T1000 (cell line): ENCODE data around the gene SCRN1.

Source experiments
- DNase-seq: peaks from one replicate; lab custom pipeline; 2025; ENCODE audit warnings: mixed read lengths; lab: John Stamatoyannopoulos, UW

Gene SCRN1

GRCh38 chr7:29926741-29927140 is 62.9 kb downstream of the SCRN1 start:
- no peak for DNase-seq

- no peak for DNase-seq
Measured at GRCh38 chr7:29926216-29926615, 63.4 kb downstream of the SCRN1 start.

GRCh38 chr7:29924684-29925083 is 64.9 kb downstream of the SCRN1 start:
- no peak for DNase-seq

GRCh38 chr7:29924006-29924405 is 65.6 kb downstream of the SCRN1 start:
- DNase-seq, result no peak

- DNase-seq, result no peak
Measured at GRCh38 chr7:29922921-29923700, 66.5 kb downstream of the SCRN1 start.

- DNase-seq, result peak; percentile 14
Measured at GRCh38 chr7:29921404-29922010, 68.1 kb downstream of the SCRN1 start.

- no peak for DNase-seq
Measured at GRCh38 chr7:29920491-29920890, 69.1 kb downstream of the SCRN1 start.

- DNase-seq, result no peak
Measured at GRCh38 chr7:29919790-29920189, 69.8 kb downstream of the SCRN1 start.

- DNase-seq, result no peak
Measured at GRCh38 chr7:29918850-29919249, 70.8 kb downstream of the SCRN1 start.

GRCh38 chr7:29917641-29918040 is 72.0 kb downstream of the SCRN1 start:
- no peak for DNase-seq

GRCh38 chr7:29915481-29916215 is 74.0 kb downstream of the SCRN1 start:
- DNase-seq, result no peak

GRCh38 chr7:29914180-29914579 is 75.4 kb downstream of the SCRN1 start:
- no peak for DNase-seq

- no peak for DNase-seq
Measured at GRCh38 chr7:29906200-29907022, 83.2 kb downstream of the SCRN1 start.

- DNase-seq, result no peak
Measured at GRCh38 chr7:29900745-29901144, 88.9 kb downstream of the SCRN1 start.

- no peak for DNase-seq
Measured at GRCh38 chr7:29898301-29898700, 91.3 kb downstream of the SCRN1 start.

- DNase-seq, result no peak
Measured at GRCh38 chr7:29896685-29897411, 92.8 kb downstream of the SCRN1 start.

- DNase-seq, result no peak
Measured at GRCh38 chr7:29895559-29895958, 94.0 kb downstream of the SCRN1 start.

GRCh38 chr7:29894256-29894655 is 95.3 kb downstream of the SCRN1 start:
- DNase-seq, result no peak

GRCh38 chr7:29893351-29893965 is 96.1 kb downstream of the SCRN1 start:
- no peak for DNase-seq

GRCh38 chr7:29892231-29892630 is 97.4 kb downstream of the SCRN1 start:
- DNase-seq, result no peak

GRCh38 chr7:29891766-29892165 is 97.8 kb downstream of the SCRN1 start:
- DNase-seq, result no peak
